Stomach (tissue), 9 donors: ENCODE results near the gene ICOS. TPM values are rescaled to one million over a fixed set of nuclear protein-coding genes. Genes with fewer than 3 reads are reported as not detected.

Source experiments
- DNase-seq, 2 donors: peaks; one replicate each; pipeline versions ENCODE4 v3.0.0 to v3.0.0-alpha.2; 2013 to 2019
- H3K27ac ChIP-seq, 5 donors: fragments of 200-600 bp in 4 of 5; sonication (generic) in 4 of 5; one replicate each; pipeline ENCODE4 v1.5.1; 2013 to 2019; ENCODE audit warnings: mild to moderate bottlenecking in 1 of 5, moderate library complexity in 1 of 5
- H3K27me3 ChIP-seq, 3 donors: fragments of 200-600 bp; sonication (generic); one replicate each; pipeline ENCODE4 v1.5.1; 2017 to 2019; ENCODE audit warnings: mixed run types in 1 of 3
- H3K36me3 ChIP-seq, 4 donors: fragments of 200-600 bp; sonication (generic); 1 replicate in 3 of 4; 2 replicates in 1 of 4; pipeline ENCODE4 v1.5.1; 2016 to 2019
- H3K4me1 ChIP-seq, 4 donors: fragments of 200-600 bp; sonication (generic); one replicate each; pipeline ENCODE4 v1.5.1; 2016 to 2019
- H3K4me3 ChIP-seq, 4 donors: fragments of 200-600 bp; sonication (generic) in 3 of 4; one replicate each; pipeline ENCODE4 v1.5.1; 2016 to 2019; ENCODE audit warnings: mild to moderate bottlenecking in 1 of 4
- H3K9me3 ChIP-seq, 4 donors: fragments of 200-600 bp; sonication (generic); one replicate each; pipeline ENCODE4 v1.5.1; 2016 to 2019
- CTCF ChIP-seq, 7 experiments: fragments of 450-650 bp in 4 of 7; fragments of 200-600 bp in 3 of 7; sonication (generic) in 3 of 7; IDR thresholded peaks; one replicate each; pipeline ENCODE4 v1.5.1; 2016 to 2019; ENCODE audit warnings: antibody characterized with exemption in 7 of 7, control low read depth in 2 of 7, mild to moderate bottlenecking in 1 of 7
- EP300 ChIP-seq: sonication (generic); formaldehyde crosslinking; IDR thresholded peaks from one replicate; pipeline ENCODE4 v1.6.1; 2017; ENCODE audit warnings: antibody characterized with exemption
- POLR2A ChIP-seq, 4 donors: fragments of 450-650 bp; IDR thresholded peaks; one replicate each; pipeline ENCODE4 v1.6.1; 2016; ENCODE audit warnings: antibody characterized with exemption in 4 of 4, control low read depth in 2 of 4, mild to moderate bottlenecking in 1 of 4, moderate library complexity in 1 of 4
- POLR2AphosphoS5 ChIP-seq, 3 donors: sonication (generic); formaldehyde crosslinking; IDR thresholded peaks; one replicate each; pipeline ENCODE4 v1.6.1; 2016; ENCODE audit warnings: antibody characterized with exemption in 3 of 3
- WGBS, 5 donors: extraction: QIAGEN DNeasy Blood & Tissue Kit in 3 of 5; methylation state at CpG; one replicate each; pipeline versions ENCODE4 v1.1.5 to v1.1.7; 2013 to 2018; 5-methylcytosine and 5-hydroxymethylcytosine counted together
- intact Hi-C: fragments of 100-400 bp; cut with DNase I; formaldehyde crosslinking; loops from one replicate; pipeline ENCODE4 v1.15.1; 2023; ENCODE audit warnings: low total_unique reads
- polyA plus RNA-seq, 3 donors: library from polyadenylated mRNA; stranded (reverse); fragments of 200-250 nt; gene quantifications; one replicate each; pipeline ENCODE4 v1.2.3, GENCODE V29; 2013
- total RNA-seq, 5 donors: library from RNA; depleted of rRNA; stranded (reverse); fragments of >200 nt; gene quantifications; one replicate each; pipeline versions ENCODE4 v1.1.0 to v1.2.3, GENCODE V29; 2014 to 2016
- donor health status: healthy with polysubstance abuse.
- donor health status: Bipolar disorder and iron deficiency.
- donor health status: healthy.

Gene ICOS
- total and polyA plus RNA-seq, 8 donors, result 0.29 to 9.3 (median 0.33) TPM; not detected in 3

GRCh38 chr2:203909974-203910373, 26.6 kb upstream of the ICOS start:
- no peaks in the 10 kb centered on the region for H3K9me3 ChIP-seq
- TF ChIP-seq POLR2A (IDR thresholded peaks at IDR 0.05) (no peak), CTCF (IDR thresholded peaks at IDR 0.05) (no peak), EP300 (no peak), POLR2AphosphoS5 (IDR thresholded peaks at IDR 0.05) (no peak)
- H3K4me3 ChIP-seq, result peak overlapping the region in 1 of 4 donors; percentile 28
- no peaks in the 10 kb centered on the region for H3K27me3 ChIP-seq
- 28 to 54% (median 38%) methylated on average over 5 of the region's 5 CpGs for WGBS, 5 donors
- H3K4me1 ChIP-seq, result peaks cover 0 to 29% (median 13%) of the 10 kb centered on the region in 4 donors
- H3K36me3 ChIP-seq, result no peaks in the 10 kb centered on the region
- DNase-seq, result no peak
- intact Hi-C loops, result no loop called here
- no peak overlapping the region for H3K27ac ChIP-seq

GRCh38 chr2:203913947-203914346, 22.6 kb upstream of the ICOS start:
- DNase-seq, result no peak
- peaks cover 0 to 21% (median 11%) of the 10 kb centered on the region in 4 donors for H3K4me1 ChIP-seq
- intact Hi-C loops, result no loop called here
- WGBS, 5 donors, result 66 to 73% (median 69%) methylated on average over 8 of the region's 8 CpGs
- no peaks in the 10 kb centered on the region for H3K9me3 ChIP-seq
- H3K27ac ChIP-seq, result no peak overlapping the region
- H3K36me3 ChIP-seq, result no peaks in the 10 kb centered on the region
- no peaks in the 10 kb centered on the region for H3K27me3 ChIP-seq
- no peak overlapping the region for H3K4me3 ChIP-seq
- TF ChIP-seq POLR2A (IDR thresholded peaks at IDR 0.05), result no peak
- TF ChIP-seq CTCF (IDR thresholded peaks at IDR 0.05), result no peak
- TF ChIP-seq POLR2AphosphoS5 (IDR thresholded peaks at IDR 0.05), result no peak
- TF ChIP-seq EP300, result no peak

- peaks cover 0 to 18% (median 7%) of the 10 kb centered on the region in 4 donors for H3K4me1 ChIP-seq
- H3K9me3 ChIP-seq, result no peaks in the 10 kb centered on the region
- 47 to 62% (median 55%) methylated on average over 8 of the region's 8 CpGs for WGBS, 5 donors
- DNase-seq, result no peak
- intact Hi-C loops, result no loop called here
- H3K36me3 ChIP-seq, result no peaks in the 10 kb centered on the region
- H3K27ac ChIP-seq, result no peak overlapping the region
- H3K27me3 ChIP-seq, result no peaks in the 10 kb centered on the region
- H3K4me3 ChIP-seq, result no peak overlapping the region
- TF ChIP-seq POLR2AphosphoS5 (IDR thresholded peaks at IDR 0.05) (no peak), EP300 (no peak), POLR2A (IDR thresholded peaks at IDR 0.05) (no peak), CTCF (IDR thresholded peaks at IDR 0.05) (no peak)
Observed at GRCh38 chr2:203914546-203915182, 21.9 kb upstream of the ICOS start.

- 67 to 82% (median 81%) methylated on average over 7 of the region's 7 CpGs for WGBS, 5 donors
- H3K4me3 ChIP-seq, result no peak overlapping the region
- H3K36me3 ChIP-seq, result no peaks in the 10 kb centered on the region
- H3K27me3 ChIP-seq, result no peaks in the 10 kb centered on the region
- no peak overlapping the region for H3K27ac ChIP-seq
- no peaks in the 10 kb centered on the region for H3K9me3 ChIP-seq
- peaks cover 0 to 13% (median 5%) of the 10 kb centered on the region in 4 donors for H3K4me1 ChIP-seq
- TF ChIP-seq POLR2A (IDR thresholded peaks at IDR 0.05) (no peak), EP300 (no peak), CTCF (IDR thresholded peaks at IDR 0.05) (no peak), POLR2AphosphoS5 (IDR thresholded peaks at IDR 0.05) (no peak)
- intact Hi-C loops, result no loop called here
- no peak for DNase-seq
Observed at GRCh38 chr2:203915256-203915655, 21.3 kb upstream of the ICOS start.
